Activated B cell treated with CpG ODN at 0.5 μM for 24 hours (primary cell): ENCODE measurements around the gene ANKRD63. TPM values are rescaled to one million over a fixed set of nuclear protein-coding genes. Genes with fewer than 3 reads are reported as not detected.
A peak's percentile ranks its signal among the peaks of the same experiment; 100 is the strongest.

Experiments
- ATAC-seq: fragments of 200-7000 bp; cut with Tn5 transposase; one replicate; pipeline ENCODE4 v1.10.0; 2021; ENCODE audit warnings: low read depth, mild to moderate bottlenecking, moderate library complexity
- CTCF ChIA-PET: fragments of 350-600 bp; sonication (Branson Sonifier 250); formaldehyde crosslinking; loops from one replicate; lab custom pipeline; 2021; ENCODE audit warnings: antibody characterized with exemption; lab: Charles Lee
- POLR2A ChIA-PET: fragments of 350-600 bp; sonication (Branson Sonifier 250); formaldehyde crosslinking; loops from one replicate; lab custom pipeline; 2021; ENCODE audit warnings: antibody characterized with exemption; lab: Charles Lee
- DNase-seq: peaks from one replicate; pipeline ENCODE4 v3.0.0; 2022
- H3K27ac Mint-ChIP-seq: one replicate; pipeline ENCODE4 v1.8.0; 2020; ENCODE audit warnings: mixed read lengths
- H3K27me3 Mint-ChIP-seq: one replicate; pipeline ENCODE4 v1.8.0; 2021; ENCODE audit warnings: mixed read lengths
- H3K36me3 Mint-ChIP-seq: one replicate; pipeline ENCODE4 v1.8.0; 2021; ENCODE audit warnings: low read depth, mixed read lengths
- H3K4me1 Mint-ChIP-seq: one replicate; pipeline ENCODE4 v1.8.0; 2021; ENCODE audit warnings: mixed read lengths
- H3K4me3 Mint-ChIP-seq: one replicate; pipeline ENCODE4 v1.8.0; 2020; ENCODE audit warnings: mild to moderate bottlenecking, mixed read lengths
- H3K9me3 Mint-ChIP-seq: one replicate; pipeline ENCODE4 v1.8.0; 2020; ENCODE audit warnings: mixed read lengths
- CTCF ChIP-seq: fragments of 200-600 bp; IDR thresholded peaks from one replicate; pipeline ENCODE4 v1.8.0; 2022; ENCODE audit warnings: antibody characterized with exemption, mild to moderate bottlenecking
- intact Hi-C: fragments of 100-400 bp; cut with micrococcal nuclease; formaldehyde crosslinking; loops from one replicate; pipeline ENCODE4 v1.15.1; 2024
- total RNA-seq: library from RNA; stranded (reverse); gene quantifications from 2 replicates; pipeline ENCODE4 v1.2.3, GENCODE V29; 2022

The ANKRD63 gene
- total RNA-seq, 1 donor from 2014 or later: not detected

GRCh38 chr15:40286061-40286532 lies 3.2 kb upstream of the ANKRD63 start:
- Mint-ChIP-seq H3K27ac (no peak overlapping the region), H3K27me3 (no peaks in the 10 kb centered on the region), H3K4me3 (no peak overlapping the region), H3K4me1 (peaks cover 3% of the 10 kb centered on the region), H3K9me3 (no peaks in the 10 kb centered on the region), H3K36me3 (peaks cover 26% of the 10 kb centered on the region)
- intact Hi-C loops: no loop called here
- DNase-seq (no peak), ATAC-seq (no peak)
- ChIA-PET CTCF (interaction anchor here (1.5 to 6.0 kb wide), 2 partner anchors 11 to 52 kb away, joined by 6 to 41 read pairs; no protein-coding TSS in a partner anchor), POLR2A (interaction anchor here (0.7 to 1.5 kb wide), 2 partner anchors 22 to 209 kb away, joined by 3 to 7 read pairs; partner anchors contain the start of gene PLCB2)
- no peak for TF ChIP-seq CTCF

GRCh38 chr15:40285554-40286011 lies 2.7 kb upstream of the ANKRD63 start:
- DNase-seq (no peak), ATAC-seq (no peak)
- Mint-ChIP-seq H3K27me3 (peaks cover 2% of the 10 kb centered on the region), H3K27ac (no peak overlapping the region), H3K4me3 (no peak overlapping the region), H3K4me1 (peaks cover 3% of the 10 kb centered on the region), H3K9me3 (no peaks in the 10 kb centered on the region), H3K36me3 (peaks cover 25% of the 10 kb centered on the region)
- no peak for TF ChIP-seq CTCF
- CTCF ChIA-PET: interaction anchor here (1.5 to 6.0 kb wide), 2 partner anchors 11 to 52 kb away, joined by 6 to 41 read pairs; no protein-coding TSS in a partner anchor
- POLR2A ChIA-PET: interaction anchor here (0.7 to 1.5 kb wide), 2 partner anchors 22 to 208 kb away, joined by 3 to 7 read pairs; partner anchors contain the start of gene PLCB2
- intact Hi-C loops: no loop called here

- no peak for TF ChIP-seq CTCF
- Mint-ChIP-seq H3K4me3 (no peak overlapping the region), H3K4me1 (peaks cover 5% of the 10 kb centered on the region), H3K27ac (no peak overlapping the region), H3K9me3 (no peaks in the 10 kb centered on the region), H3K36me3 (peaks cover 22% of the 10 kb centered on the region), H3K27me3 (peaks cover 3% of the 10 kb centered on the region)
- DNase-seq: no peak
- ChIA-PET POLR2A (interaction anchor here (1.5 kb wide), 1 partner anchor 23 kb away, joined by 7 read pairs; the partner anchor contains the start of gene PLCB2), CTCF (interaction anchor here (1.5 to 6.0 kb wide), 2 partner anchors 10 to 53 kb away, joined by 6 to 41 read pairs; no protein-coding TSS in a partner anchor)
- ATAC-seq: no peak
- intact Hi-C loops: no loop called here
These were observed 2.3 kb upstream of the ANKRD63 start for GRCh38 chr15:40285151-40285550.

GRCh38 chr15:40283615-40284300 lies 894 bp upstream of the ANKRD63 start:
- TF ChIP-seq CTCF: no peak
- intact Hi-C loops: no loop called here
- H3K27ac Mint-ChIP-seq: no peak overlapping the region
- H3K4me1 Mint-ChIP-seq: peaks cover 9% of the 10 kb centered on the region
- peaks cover 3% of the 10 kb centered on the region for H3K27me3 Mint-ChIP-seq
- CTCF ChIA-PET: interaction anchor here (1.1 to 3.0 kb wide), 4 partner anchors 10 to 67 kb away, joined by 3 to 13 read pairs (median 10); partner anchors contain the start of gene PLCB2
- H3K36me3 Mint-ChIP-seq: peaks cover 11% of the 10 kb centered on the region
- ATAC-seq (no peak), DNase-seq (no peak)
- H3K9me3 Mint-ChIP-seq: no peaks in the 10 kb centered on the region
- POLR2A ChIA-PET: interaction anchor here (0.7 to 2.0 kb wide), 3 partner anchors 9 to 25 kb away, joined by 3 to 14 read pairs (median 5); partner anchors contain the start of gene PLCB2
- H3K4me3 Mint-ChIP-seq: peak overlapping the region; percentile 62
